HG03439 (cell line): ENCODE measurements around the gene SLC35G1.

Experiments
- ATAC-seq: cut with Tn5 transposase; IDR thresholded peaks from one replicate; pipeline ENCODE4 v1.9.1; 2021; ENCODE audit warnings: mild to moderate bottlenecking, moderate library complexity; ENCODE audit not compliant: unreplicated experiment

The SLC35G1 gene, protein sequence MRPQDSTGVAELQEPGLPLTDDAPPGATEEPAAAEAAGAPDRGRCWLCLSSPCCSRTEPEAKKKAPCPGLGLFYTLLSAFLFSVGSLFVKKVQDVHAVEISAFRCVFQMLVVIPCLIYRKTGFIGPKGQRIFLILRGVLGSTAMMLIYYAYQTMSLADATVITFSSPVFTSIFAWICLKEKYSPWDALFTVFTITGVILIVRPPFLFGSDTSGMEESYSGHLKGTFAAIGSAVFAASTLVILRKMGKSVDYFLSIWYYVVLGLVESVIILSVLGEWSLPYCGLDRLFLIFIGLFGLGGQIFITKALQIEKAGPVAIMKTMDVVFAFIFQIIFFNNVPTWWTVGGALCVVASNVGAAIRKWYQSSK

DNA sequence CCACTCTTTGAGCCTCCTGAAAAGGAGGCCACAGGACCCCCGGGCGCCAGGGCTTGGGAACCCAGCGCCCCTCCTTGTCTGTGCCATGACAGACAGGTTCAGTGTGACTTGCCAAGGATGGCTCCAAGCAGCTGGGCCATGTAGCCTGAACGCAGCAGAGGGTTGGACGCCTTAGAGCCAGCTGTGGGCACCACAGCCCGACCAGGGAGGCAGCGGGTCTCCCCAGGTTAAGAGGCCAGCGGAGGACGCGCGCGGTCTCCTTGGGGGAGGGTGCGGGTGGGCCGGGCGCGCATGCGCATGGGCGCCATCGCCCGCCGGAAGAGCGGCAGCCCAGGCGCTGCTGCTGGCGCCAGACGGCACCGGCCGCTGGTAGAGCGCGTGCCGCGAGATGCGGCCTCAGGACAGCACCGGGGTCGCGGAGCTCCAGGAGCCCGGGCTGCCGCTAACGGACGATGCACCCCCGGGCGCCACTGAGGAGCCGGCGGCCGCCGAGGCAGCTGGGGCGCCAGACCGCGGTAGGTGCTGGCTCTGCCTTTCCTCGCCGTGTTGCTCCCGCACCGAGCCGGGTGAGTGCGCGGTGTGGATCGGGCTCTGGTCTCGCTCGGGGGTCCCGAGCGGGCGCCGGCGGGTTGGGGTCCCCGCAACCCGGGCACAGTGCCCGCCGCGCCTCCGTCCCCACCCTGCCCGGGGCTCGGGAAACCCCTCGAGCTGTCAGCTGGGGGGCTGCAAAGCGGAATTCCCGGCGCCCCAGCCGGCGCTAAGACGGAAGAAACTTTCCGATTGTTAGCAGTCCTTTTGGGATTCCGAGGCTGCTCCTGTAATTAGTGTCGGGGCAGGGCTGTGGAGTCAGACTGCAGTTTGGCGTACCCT, at the start of gene SLC35G1:
Gene SLC35G1, plus strand, starts transcription at position 333 of the 870 bp plus-strand sequence. Its CDS starts 56 bp downstream, at position 389.
- peak; percentile 97 for ATAC-seq

DNA sequence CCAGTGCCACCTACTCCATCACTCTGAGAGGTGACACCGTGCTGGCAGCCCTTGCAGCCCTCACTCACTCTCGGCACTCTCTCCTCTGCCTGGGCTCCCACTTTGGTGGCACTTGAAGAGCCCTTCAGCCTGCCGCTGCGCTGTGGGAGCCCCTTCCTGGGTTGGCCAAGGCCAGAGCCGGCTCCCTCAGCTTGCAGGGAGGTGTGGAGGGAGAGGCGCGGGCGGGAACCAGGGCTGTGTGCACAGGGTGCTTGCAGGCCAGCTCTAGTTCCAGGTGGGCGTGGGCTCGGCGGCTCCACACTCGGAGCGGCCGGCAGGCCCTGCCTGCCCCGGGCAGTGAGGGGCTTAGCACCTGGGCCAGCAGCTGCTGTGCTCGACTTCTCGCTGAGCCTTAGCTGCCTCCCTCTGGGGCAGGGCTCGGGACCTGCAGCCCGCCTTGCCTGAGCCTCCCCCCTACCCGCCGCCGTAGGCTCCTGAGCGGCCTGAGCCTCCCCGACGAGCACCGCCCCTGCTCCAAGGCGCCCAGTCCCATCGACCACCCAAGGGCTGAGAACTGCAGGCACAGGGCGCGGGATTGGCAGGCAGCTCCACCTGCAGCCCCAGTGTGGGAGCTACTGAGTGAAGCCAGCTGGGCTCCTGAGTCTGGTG, 48.7 kb upstream of the SLC35G1 start:
- ATAC-seq = no peak

- ATAC-seq = no peak
Measured at GRCh38 chr10:93849593-93849992, 44.2 kb upstream of the SLC35G1 start.

DNA sequence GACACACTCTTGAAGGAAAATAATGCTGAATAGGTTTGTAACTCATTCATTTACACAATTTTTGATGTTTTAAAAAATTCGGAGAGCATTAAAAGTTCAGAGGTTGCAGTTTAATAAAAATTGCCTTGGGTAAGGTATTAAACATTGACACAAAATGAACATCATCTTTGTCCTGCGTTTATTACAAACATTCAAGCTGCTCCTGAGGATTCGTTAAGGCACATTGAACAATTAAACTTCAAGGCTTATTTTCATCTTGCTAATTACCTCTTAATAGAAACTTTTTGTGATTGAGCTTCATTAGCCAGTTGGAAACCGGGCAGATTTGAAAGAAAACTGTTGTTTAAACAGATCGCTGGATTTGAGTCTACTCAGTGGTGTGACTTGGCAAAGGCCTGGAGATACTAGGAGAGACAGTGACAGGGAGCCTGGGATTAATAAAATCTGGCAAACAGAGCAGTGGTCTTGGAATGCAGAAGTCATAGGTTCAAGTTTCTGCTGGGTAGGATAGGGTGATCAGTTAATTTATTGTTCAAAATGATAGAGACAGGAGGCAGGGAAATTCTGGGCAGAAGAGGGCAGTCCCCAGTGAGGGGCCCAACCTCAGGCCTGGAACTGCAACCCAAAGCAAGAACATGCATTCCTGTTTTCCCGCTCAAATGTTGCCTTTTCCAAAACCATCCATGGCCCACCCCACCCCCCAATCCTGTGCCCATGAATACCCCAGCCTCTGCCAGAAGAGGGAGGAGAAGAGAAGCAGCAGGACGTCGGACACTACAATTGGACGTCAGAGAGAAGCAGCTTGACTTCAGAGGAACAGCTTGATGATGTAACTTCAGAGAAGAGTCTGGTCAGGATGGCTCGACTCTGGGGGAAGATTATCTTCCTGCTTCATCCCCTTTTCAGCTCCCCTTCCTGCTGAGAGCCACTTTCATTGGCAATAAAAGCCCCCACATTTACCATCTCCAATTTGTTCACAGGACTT, 43.5 kb upstream of the SLC35G1 start:
- ATAC-seq = no peak

- no peak for ATAC-seq
Measured at GRCh38 chr10:93851169-93851568, 42.6 kb upstream of the SLC35G1 start.

GRCh38 chr10:93852476-93853095, 41.2 kb upstream of the SLC35G1 start:
- peak; percentile 64 for ATAC-seq

- no peak for ATAC-seq
Measured at GRCh38 chr10:93854975-93855374, 38.8 kb upstream of the SLC35G1 start.

DNA sequence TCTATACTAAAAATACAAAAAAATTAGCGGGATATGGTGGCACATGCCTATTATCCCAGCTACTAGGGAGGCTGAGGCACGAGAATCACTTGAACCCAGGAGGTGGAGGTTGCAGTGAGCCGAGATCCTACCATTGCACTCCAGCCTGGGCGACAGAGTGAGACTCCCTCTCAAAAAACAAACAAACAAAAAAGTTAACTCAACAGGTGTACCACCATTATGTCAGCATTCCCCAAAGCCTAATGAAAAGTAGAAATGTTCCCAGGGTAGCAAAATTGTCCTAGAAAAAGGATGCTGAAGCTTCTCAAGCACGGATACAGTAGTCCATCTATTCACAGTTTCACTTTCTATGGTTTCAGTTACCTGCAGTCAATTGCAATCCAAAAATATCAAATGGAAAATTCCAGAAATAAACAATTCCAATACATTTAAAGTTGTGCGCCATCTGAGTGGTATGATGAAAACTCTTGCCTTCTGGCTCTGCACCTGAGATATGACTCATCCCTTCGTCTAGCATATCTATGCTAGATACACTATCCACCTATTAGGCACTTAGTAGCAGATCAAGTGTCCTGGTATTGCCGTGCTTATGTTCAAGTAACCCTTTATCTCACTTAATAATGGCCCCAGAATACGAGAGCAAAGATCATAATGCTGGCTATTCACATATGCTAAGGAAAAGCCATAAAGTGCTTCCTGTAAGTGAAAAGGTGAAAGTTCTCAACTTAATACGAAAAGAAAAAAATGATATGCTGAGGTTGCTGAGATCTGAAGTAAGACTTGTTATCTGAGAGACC, 37.2 kb upstream of the SLC35G1 start:
- no peak for ATAC-seq

GRCh38 chr10:93859049-93859655, 34.6 kb upstream of the SLC35G1 start:
- no peak for ATAC-seq

GRCh38 chr10:93861825-93862224, 32.0 kb upstream of the SLC35G1 start:
- no peak for ATAC-seq

- ATAC-seq = no peak
Measured at GRCh38 chr10:93865794-93866425, 27.9 kb upstream of the SLC35G1 start.

GRCh38 chr10:93867525-93867924, 26.3 kb upstream of the SLC35G1 start:
- ATAC-seq = no peak

GRCh38 chr10:93871671-93872204, 22.0 kb upstream of the SLC35G1 start:
- no peak for ATAC-seq

DNA sequence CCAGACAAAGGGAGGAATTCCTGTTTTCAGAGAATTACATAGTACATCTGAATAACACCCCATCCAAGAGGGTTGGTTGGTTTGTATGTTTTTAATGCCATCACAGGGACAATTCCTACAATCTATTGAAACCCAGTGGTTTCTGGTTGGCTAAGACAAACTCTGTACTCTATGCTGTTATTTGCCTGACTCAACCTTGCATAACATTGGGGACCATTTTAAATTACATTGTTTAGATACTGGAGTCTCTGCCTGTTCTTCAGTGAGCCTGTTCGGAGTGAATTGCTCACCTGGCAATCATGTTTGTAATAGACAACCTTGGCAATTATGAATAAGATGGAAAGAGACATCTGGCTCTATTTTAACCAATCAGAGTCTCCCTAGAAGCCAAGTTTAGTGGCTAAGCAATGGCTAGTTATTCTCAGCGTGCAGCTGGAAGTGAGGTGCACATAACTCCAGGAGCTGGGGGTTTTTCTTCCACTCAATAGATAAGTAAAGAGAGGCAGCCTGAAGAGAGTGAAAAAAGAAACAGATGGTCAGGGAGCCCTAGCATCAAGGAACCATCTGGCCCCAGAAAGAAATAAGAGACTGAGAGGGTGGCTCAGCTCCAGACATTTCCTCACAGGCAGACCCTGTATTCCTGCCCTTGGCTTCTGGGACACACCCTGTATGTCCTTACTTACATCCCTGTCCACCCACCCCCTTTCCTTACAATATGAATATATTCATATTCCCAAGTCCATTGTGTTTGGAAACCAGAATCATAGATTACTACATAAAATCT, 21.2 kb upstream of the SLC35G1 start:
- no peak for ATAC-seq

- no peak for ATAC-seq
Measured at GRCh38 chr10:93873420-93874115, 20.2 kb upstream of the SLC35G1 start.

GRCh38 chr10:93874309-93875031, 19.3 kb upstream of the SLC35G1 start:
- ATAC-seq = no peak
